PC-9 (cell line): ENCODE data around the gene CD36. TPM values are rescaled to one million over a fixed set of nuclear protein-coding genes. Genes with fewer than 3 reads are reported as not detected.

Experiments used
- BruUV-seq: library from RNA; stranded (reverse); fragments of 400-500 nt; replicated peaks from 2 replicates; lab custom pipeline; 2021; lab: Mats Ljungman, UMichigan
- CTCF ChIA-PET: fragments of 300-600 bp; sonication (Branson Sonifier 250); formaldehyde crosslinking; loops from one replicate; lab custom pipeline; 2022; ENCODE audit warnings: antibody characterized with exemption; lab: Charles Lee
- POLR2A ChIA-PET: fragments of 300-600 bp; sonication (Branson Sonifier 250); formaldehyde crosslinking; loops from one replicate; lab custom pipeline; 2022; ENCODE audit warnings: antibody characterized with exemption; ENCODE audit not compliant: unreplicated experiment; lab: Charles Lee
- DNase-seq, 2 experiments: peaks; one replicate each; pipeline versions ENCODE4 v3.0.0 to v3.0.0-alpha.2; 2015 to 2022; ENCODE audit warnings: mixed read lengths in 1 of 2
- H2AFZ ChIP-seq: fragments of 200-600 bp; sonication (generic); 2 replicates; pipeline ENCODE4 v1.8.1; 2017; ENCODE audit warnings: antibody characterized with exemption
- H3F3A ChIP-seq: fragments of 200-600 bp; sonication (generic); 2 replicates; pipeline ENCODE4 v1.8.1; 2017; ENCODE audit warnings: antibody characterized with exemption, mild to moderate bottlenecking, low read depth; ENCODE audit not compliant: insufficient read depth
- H3K27ac ChIP-seq: fragments of 200-600 bp; sonication (generic); 2 replicates; pipeline ENCODE4 v1.6.1; 2016; ENCODE audit warnings: mixed run types
- H3K27me3 ChIP-seq: fragments of 200-600 bp; sonication (generic); 2 replicates; pipeline ENCODE4 v1.6.1; 2016; ENCODE audit warnings: low read depth, mixed run types; ENCODE audit not compliant: insufficient read depth
- H3K36me3 ChIP-seq: fragments of 200-600 bp; sonication (generic); 2 replicates; pipeline ENCODE4 v1.6.1; 2016; ENCODE audit warnings: low read depth, mixed run types
- H3K4me1 ChIP-seq: fragments of 200-600 bp; sonication (generic); replicated peaks from 2 replicates; pipeline ENCODE4 v1.6.1; 2016; ENCODE audit warnings: mixed run types; ENCODE audit not compliant: insufficient read depth
- H3K4me2 ChIP-seq: fragments of 200-600 bp; sonication (generic); 2 replicates; pipeline ENCODE4 v1.6.1; 2017; ENCODE audit warnings: mixed run types
- H3K4me3 ChIP-seq: fragments of 200-600 bp; sonication (generic); 2 replicates; pipeline ENCODE4 v1.6.1; 2016; ENCODE audit warnings: mixed run types
- H3K79me2 ChIP-seq: fragments of 200-600 bp; sonication (generic); 2 replicates; pipeline ENCODE4 v1.6.1; 2017; ENCODE audit warnings: low read depth, mixed run types
- H3K9me2 ChIP-seq: fragments of 200-600 bp; sonication (generic); 2 replicates; pipeline ENCODE4 v1.8.1; 2017; ENCODE audit warnings: mild to moderate bottlenecking; ENCODE audit not compliant: insufficient read depth
- H3K9me3 ChIP-seq: fragments of 200-600 bp; sonication (generic); 2 replicates; pipeline ENCODE4 v1.8.1; 2016; ENCODE audit warnings: low read depth; ENCODE audit not compliant: insufficient read depth
- H4K20me1 ChIP-seq: fragments of 200-600 bp; sonication (generic); 2 replicates; pipeline ENCODE4 v1.8.1; 2017; ENCODE audit not compliant: insufficient read depth
- EZH2 ChIP-seq: fragments of 200-600 bp; sonication (generic); IDR thresholded peaks from 2 replicates; pipeline ENCODE4 v1.8.0; 2017; ENCODE audit warnings: antibody characterized with exemption, low read depth
- intact Hi-C: fragments of 100-400 bp; cut with micrococcal nuclease; formaldehyde crosslinking; loops from one replicate; pipeline ENCODE4 v1.10.0; 2022; ENCODE audit not compliant: unreplicated experiment
- total RNA-seq: library from RNA; stranded (reverse); gene quantifications from 2 replicates; pipeline ENCODE4 v1.2.3, GENCODE V29; 2021
- TF ChIP-seq, protein P1 (sequence below): fragments of 200-600 bp; sonication (generic); conservative IDR thresholded peaks from 2 replicates; pipeline ENCODE4 v1.6.1; 2017; ENCODE audit warnings: mixed run types, antibody characterized with exemption, mild to moderate bottlenecking, moderate library complexity

CD36 gene
- total RNA-seq, 1 experiment from 2014 or later, result 0.28 TPM

- H3K4me1 ChIP-seq, result peaks cover 19% of the 10 kb centered on the region
- CTCF ChIA-PET, result no interaction called here
- H4K20me1 ChIP-seq, result no peaks in the 10 kb centered on the region
- H3K27me3 ChIP-seq, result no peaks in the 10 kb centered on the region
- no peaks in the 10 kb centered on the region for H3K9me3 ChIP-seq
- H3F3A ChIP-seq, result 0 out of 2 replicates have a peak, but pooled peaks cover 8% of the 10 kb centered on the region
- POLR2A ChIA-PET, result interaction anchor here (0.6 kb wide), 1 partner anchor 16 kb away, joined by 3 read pairs; no protein-coding TSS in a partner anchor
- TF ChIP-seq EZH2, result no peak
- no peaks in the 10 kb centered on the region for H3K79me2 ChIP-seq
- H3K27ac ChIP-seq, result no peak overlapping the region
- H3K9me2 ChIP-seq, result no peaks in the 10 kb centered on the region
- no TSS peak for BruUV-seq
- H3K36me3 ChIP-seq, result no peaks in the 10 kb centered on the region
- intact Hi-C loops, result no loop called here
- DNase-seq, result no peak
- H3K4me3 ChIP-seq, result no peak overlapping the region
- H3K4me2 ChIP-seq, result no peak overlapping the region
- H2AFZ ChIP-seq, result no peak overlapping the region
These were observed 25.6 kb upstream of the CD36 start for GRCh38 chr7:80612880-80613279.

- H3K36me3 ChIP-seq, result no peaks in the 10 kb centered on the region
- no peak overlapping the region for H3K27ac ChIP-seq
- intact Hi-C loops, result no loop called here
- H3K4me2 ChIP-seq, result no peak overlapping the region
- TF ChIP-seq EZH2, result no peak
- TF ChIP-seq, protein P1, sequence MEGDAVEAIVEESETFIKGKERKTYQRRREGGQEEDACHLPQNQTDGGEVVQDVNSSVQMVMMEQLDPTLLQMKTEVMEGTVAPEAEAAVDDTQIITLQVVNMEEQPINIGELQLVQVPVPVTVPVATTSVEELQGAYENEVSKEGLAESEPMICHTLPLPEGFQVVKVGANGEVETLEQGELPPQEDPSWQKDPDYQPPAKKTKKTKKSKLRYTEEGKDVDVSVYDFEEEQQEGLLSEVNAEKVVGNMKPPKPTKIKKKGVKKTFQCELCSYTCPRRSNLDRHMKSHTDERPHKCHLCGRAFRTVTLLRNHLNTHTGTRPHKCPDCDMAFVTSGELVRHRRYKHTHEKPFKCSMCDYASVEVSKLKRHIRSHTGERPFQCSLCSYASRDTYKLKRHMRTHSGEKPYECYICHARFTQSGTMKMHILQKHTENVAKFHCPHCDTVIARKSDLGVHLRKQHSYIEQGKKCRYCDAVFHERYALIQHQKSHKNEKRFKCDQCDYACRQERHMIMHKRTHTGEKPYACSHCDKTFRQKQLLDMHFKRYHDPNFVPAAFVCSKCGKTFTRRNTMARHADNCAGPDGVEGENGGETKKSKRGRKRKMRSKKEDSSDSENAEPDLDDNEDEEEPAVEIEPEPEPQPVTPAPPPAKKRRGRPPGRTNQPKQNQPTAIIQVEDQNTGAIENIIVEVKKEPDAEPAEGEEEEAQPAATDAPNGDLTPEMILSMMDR, result no peak
- no peak overlapping the region for H2AFZ ChIP-seq
- H3F3A ChIP-seq, result 0 out of 2 replicates have a peak, but pooled peaks cover 8% of the 10 kb centered on the region
- BruUV-seq, result no TSS peak
- no peak for DNase-seq
- H3K9me2 ChIP-seq, result no peaks in the 10 kb centered on the region
- H4K20me1 ChIP-seq, result no peaks in the 10 kb centered on the region
- H3K79me2 ChIP-seq, result no peaks in the 10 kb centered on the region
- CTCF ChIA-PET, result no interaction called here
- no peaks in the 10 kb centered on the region for H3K9me3 ChIP-seq
- no peak overlapping the region for H3K4me3 ChIP-seq
- POLR2A ChIA-PET, result no interaction called here
- H3K27me3 ChIP-seq, result no peaks in the 10 kb centered on the region
- H3K4me1 ChIP-seq, result peaks cover 19% of the 10 kb centered on the region
These were observed 24.9 kb upstream of the CD36 start for GRCh38 chr7:80613519-80613918.

GRCh38 chr7:80614851-80615271 lies 23.6 kb upstream of the CD36 start:
- H3F3A ChIP-seq, result 0 out of 2 replicates have a peak, but pooled peaks cover 8% of the 10 kb centered on the region
- H3K4me3 ChIP-seq, result no peak overlapping the region
- H3K9me2 ChIP-seq, result no peaks in the 10 kb centered on the region
- no TSS peak for BruUV-seq
- no peaks in the 10 kb centered on the region for H3K79me2 ChIP-seq
- intact Hi-C loops, result no loop called here
- ChIA-PET CTCF (no interaction called here), POLR2A (no interaction called here)
- H3K36me3 ChIP-seq, result no peaks in the 10 kb centered on the region
- no peaks in the 10 kb centered on the region for H3K27me3 ChIP-seq
- peaks cover 19% of the 10 kb centered on the region for H3K4me1 ChIP-seq
- H2AFZ ChIP-seq, result no peak overlapping the region
- TF ChIP-seq EZH2, result no peak
- TF ChIP-seq, protein P1, result no peak
- no peak overlapping the region for H3K4me2 ChIP-seq
- no peaks in the 10 kb centered on the region for H4K20me1 ChIP-seq
- H3K9me3 ChIP-seq, result 0 out of 2 replicates have a peak, but pooled peaks cover 5% of the 10 kb centered on the region
- no peak overlapping the region for H3K27ac ChIP-seq
- DNase-seq, result no peak

DNA sequence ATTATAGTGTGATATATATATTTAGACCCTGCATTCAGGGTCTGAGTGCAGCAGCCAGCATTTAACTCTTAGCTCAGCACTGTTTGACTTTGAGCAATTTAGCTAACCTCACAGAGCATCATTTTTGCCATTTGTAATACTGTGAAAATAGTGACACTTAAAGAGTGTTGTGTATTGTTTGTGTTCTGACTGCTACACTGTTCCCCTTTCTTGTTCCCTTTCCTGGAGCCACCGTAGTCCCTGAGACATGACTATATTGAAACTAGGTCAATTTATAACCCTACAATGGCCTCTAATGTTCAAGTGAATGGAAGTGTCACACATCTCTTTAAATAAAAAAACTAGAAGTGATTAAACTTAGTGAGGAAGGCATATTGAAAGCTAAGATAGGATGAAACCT lies 20.3 kb upstream of the CD36 start:
- H3K36me3 ChIP-seq, result no peaks in the 10 kb centered on the region
- peaks cover 12% of the 10 kb centered on the region for H3K4me1 ChIP-seq
- DNase-seq, result no peak

More for the DNA sequence above, 20.3 kb upstream of the CD36 start:
- Histone ChIP-seq H4K20me1 (no peaks in the 10 kb centered on the region), H3K4me2 (no peak overlapping the region), H2AFZ (0 out of 2 replicates have a peak overlapping the region, but pooled peaks have one; percentile 34), H3K79me2 (no peaks in the 10 kb centered on the region), H3K9me2 (no peaks in the 10 kb centered on the region), H3K4me3 (no peak overlapping the region), H3F3A (no peaks in the 10 kb centered on the region), H3K27ac (no peak overlapping the region), H3K9me3 (0 out of 2 replicates have a peak, but pooled peaks cover 5% of the 10 kb centered on the region), H3K27me3 (no peaks in the 10 kb centered on the region)
- CTCF ChIA-PET, result no interaction called here
- no peak for TF ChIP-seq EZH2
- TF ChIP-seq, protein P1, result no peak
- intact Hi-C loops, result no loop called here
- BruUV-seq, result no TSS peak
- POLR2A ChIA-PET, result no interaction called here
